GM10266 (cell line): Measurements from ENCODE around the gene CD7.
A peak's percentile ranks its signal among the peaks of the same experiment; 100 is the strongest.

ENCODE experiments used
- DNase-seq: peaks from one replicate; pipeline ENCODE4 v3.0.0; 2012; ENCODE audit errors: extremely low spot score
- TF ChIP-seq, protein P1 (sequence below): IDR thresholded peaks from 2 replicates; pipeline ENCODE4 v1.5.1; 2012; ENCODE audit warnings: mild to moderate bottlenecking, low read depth; ENCODE audit not compliant: control insufficient read depth, insufficient read depth; ENCODE audit errors: missing control alignments

CD7 gene

GRCh38 chr17:82344175-82344907 is 26.9 kb upstream of the CD7 start:
- TF ChIP-seq, protein P1, sequence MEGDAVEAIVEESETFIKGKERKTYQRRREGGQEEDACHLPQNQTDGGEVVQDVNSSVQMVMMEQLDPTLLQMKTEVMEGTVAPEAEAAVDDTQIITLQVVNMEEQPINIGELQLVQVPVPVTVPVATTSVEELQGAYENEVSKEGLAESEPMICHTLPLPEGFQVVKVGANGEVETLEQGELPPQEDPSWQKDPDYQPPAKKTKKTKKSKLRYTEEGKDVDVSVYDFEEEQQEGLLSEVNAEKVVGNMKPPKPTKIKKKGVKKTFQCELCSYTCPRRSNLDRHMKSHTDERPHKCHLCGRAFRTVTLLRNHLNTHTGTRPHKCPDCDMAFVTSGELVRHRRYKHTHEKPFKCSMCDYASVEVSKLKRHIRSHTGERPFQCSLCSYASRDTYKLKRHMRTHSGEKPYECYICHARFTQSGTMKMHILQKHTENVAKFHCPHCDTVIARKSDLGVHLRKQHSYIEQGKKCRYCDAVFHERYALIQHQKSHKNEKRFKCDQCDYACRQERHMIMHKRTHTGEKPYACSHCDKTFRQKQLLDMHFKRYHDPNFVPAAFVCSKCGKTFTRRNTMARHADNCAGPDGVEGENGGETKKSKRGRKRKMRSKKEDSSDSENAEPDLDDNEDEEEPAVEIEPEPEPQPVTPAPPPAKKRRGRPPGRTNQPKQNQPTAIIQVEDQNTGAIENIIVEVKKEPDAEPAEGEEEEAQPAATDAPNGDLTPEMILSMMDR: no peak
- no peak for DNase-seq

- TF ChIP-seq, protein P1: no peak
- no peak for DNase-seq
Observed at GRCh38 chr17:82343560-82343959, 26.2 kb upstream of the CD7 start.

DNA sequence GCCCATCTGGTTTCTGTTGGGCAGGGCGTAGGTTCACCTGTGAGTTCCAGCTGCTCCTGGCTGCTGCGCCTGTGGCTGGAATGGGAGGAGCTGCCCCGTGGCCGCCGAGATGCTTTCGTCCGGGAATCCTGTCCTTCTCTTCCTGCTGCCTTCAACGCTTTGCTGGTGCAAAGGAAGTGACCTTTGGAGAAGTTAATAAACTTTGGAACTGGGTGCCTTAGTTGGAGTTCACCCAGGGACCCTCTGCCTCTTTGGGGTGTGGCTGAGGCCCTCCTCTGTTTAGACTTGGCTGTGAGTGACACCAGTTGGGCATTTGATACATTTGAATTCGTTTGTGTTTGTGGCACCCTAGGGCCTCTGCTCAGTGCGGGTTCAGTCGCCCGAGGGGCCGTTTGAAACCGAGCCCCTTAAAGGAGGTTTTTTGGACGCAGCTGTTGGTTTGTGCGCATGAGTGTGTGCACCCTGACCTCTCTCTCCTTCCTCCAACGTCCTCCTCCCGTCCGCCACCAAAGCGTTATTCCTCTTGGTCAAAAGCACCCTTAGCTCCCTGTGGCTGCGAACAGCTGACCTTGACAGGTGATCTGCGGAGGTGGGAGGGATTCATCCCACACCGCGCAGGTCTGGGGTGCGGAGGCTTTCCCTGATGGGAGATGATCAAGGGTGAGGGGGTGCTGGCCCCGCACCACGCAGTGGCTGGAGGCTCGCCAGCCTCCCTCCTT is 25.1 kb upstream of the CD7 start:
- DNase-seq: no peak
- TF ChIP-seq, protein P1: no peak

DNA sequence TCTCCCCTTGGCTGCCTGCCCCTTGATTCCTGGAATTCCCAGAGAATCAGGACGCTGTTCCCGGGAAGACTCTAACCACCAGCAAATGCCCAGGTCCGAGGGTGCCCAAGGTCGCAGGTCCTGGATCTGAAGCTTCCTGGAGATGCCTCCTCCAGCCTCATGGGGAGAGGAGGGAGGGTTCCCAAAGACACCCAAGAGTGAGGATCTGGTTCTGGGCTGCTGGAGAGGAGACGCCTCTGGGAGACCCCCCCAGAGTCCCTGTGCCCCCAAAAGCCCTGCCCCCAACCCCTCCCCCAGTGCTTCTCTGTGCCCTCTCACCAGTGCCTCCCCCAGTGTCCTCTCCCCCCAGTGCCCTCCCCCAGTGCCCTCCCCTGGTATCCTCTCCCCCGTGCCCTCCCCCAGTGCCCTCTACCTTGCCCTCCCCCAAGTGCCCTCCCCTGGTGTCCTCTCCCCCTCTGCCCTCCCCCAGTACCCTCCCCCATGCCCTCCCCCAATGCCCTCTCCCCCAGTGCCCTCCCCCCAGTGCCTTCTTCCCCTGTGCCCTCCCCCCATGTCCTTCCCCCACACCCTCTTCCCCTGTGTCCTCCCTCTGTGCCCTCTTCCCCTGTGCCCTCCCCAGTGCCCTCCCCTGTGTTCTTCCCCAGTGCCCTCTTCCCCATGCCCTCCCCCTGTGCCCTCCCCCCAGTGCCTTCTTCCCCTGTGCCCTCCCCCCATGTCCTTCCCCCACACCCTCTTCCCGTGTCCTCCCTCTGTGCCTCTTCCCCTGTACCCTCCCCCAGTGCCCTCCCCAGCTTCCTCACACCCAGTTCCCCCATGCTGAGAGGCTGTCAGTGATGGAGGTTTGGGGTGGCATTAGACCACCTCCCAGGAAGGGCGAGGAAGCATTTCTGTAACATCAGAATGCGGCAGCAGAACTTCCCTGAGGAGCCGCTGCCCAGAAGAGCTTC is 22.5 kb upstream of the CD7 start:
- TF ChIP-seq, protein P1: no peak
- no peak for DNase-seq

DNA sequence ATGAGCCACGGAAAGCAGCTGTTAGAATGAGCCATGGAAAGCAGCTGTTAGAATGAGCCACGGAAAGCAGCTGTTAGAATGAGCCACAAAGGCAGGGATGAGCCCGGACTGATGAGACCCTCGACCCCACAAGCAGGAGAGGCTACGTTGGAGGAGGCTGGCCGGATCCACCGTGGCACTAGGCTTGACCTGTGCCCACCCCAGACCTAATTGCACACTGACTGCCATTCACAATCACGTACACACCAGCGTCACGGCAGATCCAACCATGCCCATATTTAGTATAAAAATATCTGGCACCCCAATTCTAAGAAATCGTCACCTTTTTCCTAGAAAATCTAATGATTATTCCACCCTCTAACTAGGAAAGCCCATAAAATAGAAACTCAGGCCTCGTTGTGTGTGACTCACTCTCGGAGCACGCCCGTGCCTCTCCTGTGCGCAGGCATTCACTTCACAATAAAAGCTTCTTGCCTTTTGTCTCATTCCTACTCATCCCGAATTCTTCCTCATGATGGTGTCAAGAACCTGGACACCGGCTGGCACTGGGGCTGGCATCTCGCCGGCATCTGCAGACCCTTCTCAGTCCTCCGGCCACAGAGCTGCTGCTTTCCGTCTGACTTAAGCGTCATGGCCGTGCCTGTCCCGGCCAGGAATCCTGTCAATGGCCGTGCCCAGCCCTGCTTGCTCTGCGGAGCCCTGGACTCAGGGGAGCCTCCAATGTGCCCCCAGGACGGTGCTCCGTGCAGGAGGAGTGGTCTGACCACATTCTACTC is 21.6 kb upstream of the CD7 start:
- DNase-seq: no peak
- TF ChIP-seq, protein P1: no peak

DNA sequence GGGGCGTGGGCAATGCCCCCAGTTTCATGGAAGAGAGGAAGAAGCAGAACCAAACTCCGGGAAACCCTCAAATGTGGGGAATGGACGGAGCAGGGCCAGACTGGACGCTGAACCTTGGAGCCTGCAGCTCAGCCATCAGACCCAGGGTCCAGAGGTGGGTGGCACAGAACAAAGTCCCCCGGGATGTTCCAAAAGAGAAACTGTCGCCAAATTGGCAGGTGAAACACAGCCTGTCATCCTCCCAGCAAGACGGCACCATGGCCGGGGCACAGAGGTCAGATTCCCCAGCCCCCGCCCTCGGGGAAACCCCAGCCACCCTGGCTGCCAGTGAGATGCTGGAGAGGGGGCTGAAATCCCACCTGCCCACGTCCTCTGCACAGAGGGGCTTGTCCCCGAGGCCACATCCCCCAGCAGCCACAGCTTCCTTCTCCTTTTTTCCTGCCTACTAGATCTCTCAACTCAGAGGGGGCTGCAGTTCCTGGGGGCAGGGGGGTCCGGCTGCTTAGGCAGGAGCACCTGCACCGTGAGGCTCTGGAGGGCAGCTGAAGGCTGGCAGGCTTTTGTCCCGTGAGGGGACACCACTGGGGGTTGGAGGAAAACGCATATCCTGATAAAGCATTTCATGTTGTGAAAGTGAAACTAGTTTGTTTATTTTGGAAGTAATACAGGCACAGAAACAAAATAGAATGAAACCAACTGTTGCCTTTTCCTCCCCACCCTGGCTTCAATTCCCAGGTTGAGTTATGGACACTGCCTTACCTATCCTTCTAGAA is 17.4 kb upstream of the CD7 start:
- DNase-seq: peak; percentile 69
- TF ChIP-seq, protein P1: no peak
